Dermis blood vessel endothelial cell (primary cell): ENCODE results near the gene SEC22C. TPM values are rescaled to one million over a fixed set of nuclear protein-coding genes. Genes with fewer than 3 reads are reported as not detected.
A peak's percentile ranks its signal among the peaks of the same experiment; 100 is the strongest.
"Not testable (repeated sequence)": the region's sequence is repeated elsewhere in the genome, so short reads cannot be mapped to it uniquely, and the experiment has no call there.

Source experiments
- DNase-seq: peaks from one replicate; pipeline ENCODE4 v3.0.0; 2010
- total RNA-seq: library from RNA; depleted of rRNA; stranded (reverse); fragments of >200 nt; gene quantifications from 2 replicates; pipeline ENCODE4 v1.2.3, GENCODE V29; 2014

The SEC22C gene
- total RNA-seq = 104 and 114 TPM in 2 replicates

- DNase-seq = peak; percentile 96
Observed at GRCh38 chr3:42581709-42582473, at the start of gene SEC22C. TSS of gene SEC22C (minus strand) at chr3:42581967. CDS start at chr3:42569046, 12,921 bp downstream.

GRCh38 chr3:42613462-42613861 is 31.7 kb upstream of the SEC22C start:
- DNase-seq = peak; percentile 56

- DNase-seq = no peak
Observed at GRCh38 chr3:42612928-42613327, 31.2 kb upstream of the SEC22C start.

GRCh38 chr3:42612217-42612616 is 30.4 kb upstream of the SEC22C start:
- peak; percentile 47 for DNase-seq

- DNase-seq = peak; percentile 81
Observed at GRCh38 chr3:42610976-42611375, 29.2 kb upstream of the SEC22C start.

- DNase-seq = no peak
Observed at GRCh38 chr3:42608581-42608980, 26.8 kb upstream of the SEC22C start.

- DNase-seq = peak; percentile 85
Observed at GRCh38 chr3:42605546-42606173, 23.9 kb upstream of the SEC22C start.

- DNase-seq = no peak
Observed at GRCh38 chr3:42602961-42603360, 21.2 kb upstream of the SEC22C start.

GRCh38 chr3:42601896-42602581 is 20.3 kb upstream of the SEC22C start:
- DNase-seq = peak; percentile 58

- peak; percentile 74 for DNase-seq
Observed at GRCh38 chr3:42600958-42601675, 19.4 kb upstream of the SEC22C start.

GRCh38 chr3:42600111-42600957 is 18.6 kb upstream of the SEC22C start, which contains the start of gene NKTR:
TSS of gene NKTR (plus strand) at chr3:42600686. CDS start at chr3:42601007, 321 bp downstream.
- peak; percentile 100 for DNase-seq

- DNase-seq = not testable (repeated sequence)
Observed at GRCh38 chr3:42597098-42597497, 15.3 kb upstream of the SEC22C start.

- no peak for DNase-seq
Observed at GRCh38 chr3:42595682-42596081, 13.9 kb upstream of the SEC22C start.

GRCh38 chr3:42593635-42594034 is 11.9 kb upstream of the SEC22C start:
- no peak for DNase-seq

- peak; percentile 59 for DNase-seq
Observed at GRCh38 chr3:42591811-42592210, 10.0 kb upstream of the SEC22C start.

GRCh38 chr3:42590989-42591756 is 9.4 kb upstream of the SEC22C start:
- peak; percentile 35 for DNase-seq

- DNase-seq = no peak
Observed at GRCh38 chr3:42589382-42590109, 7.8 kb upstream of the SEC22C start.

- no peak for DNase-seq
Observed at GRCh38 chr3:42588625-42589024, 6.9 kb upstream of the SEC22C start.

GRCh38 chr3:42582474-42583070 is 805 bp upstream of the SEC22C start:
- no peak for DNase-seq

GRCh38 chr3:42581400-42581708 is 413 bp downstream of the SEC22C start:
- DNase-seq = peak; percentile 43
